Suppressor macrophage treated with lipopolysaccharide for 4 hours (primary cell): ENCODE measurements around the gene GBP7.
"Not testable (repeated sequence)": the region's sequence is repeated elsewhere in the genome, so short reads cannot be mapped to it uniquely, and the experiment has no call there.

Experiments
- DNase-seq: peaks from one replicate; pipeline ENCODE4 v3.0.0-alpha.2; 2020

GBP7 gene

GRCh38 chr1:89175601-89176256, at the start of gene GBP7:
Gene GBP7, minus strand, starts transcription at chr1:89176003. Its CDS starts 4,068 bp downstream, at chr1:89171935.
- no peak for DNase-seq

- no peak for DNase-seq
These were observed 45.5 kb upstream of the GBP7 start for GRCh38 chr1:89221341-89221740.

GRCh38 chr1:89219851-89220250, 44.0 kb upstream of the GBP7 start:
- DNase-seq, result not testable (repeated sequence)

GRCh38 chr1:89218941-89219340, 43.1 kb upstream of the GBP7 start:
- DNase-seq, result not testable (repeated sequence)

- no peak for DNase-seq
These were observed 37.5 kb upstream of the GBP7 start for GRCh38 chr1:89213347-89213746.

GRCh38 chr1:89211035-89211634, 35.3 kb upstream of the GBP7 start:
- no peak for DNase-seq

GRCh38 chr1:89206373-89206772, 30.6 kb upstream of the GBP7 start:
- peak; percentile 45 for DNase-seq

GRCh38 chr1:89203166-89203565, 27.4 kb upstream of the GBP7 start:
- no peak for DNase-seq

GRCh38 chr1:89201106-89201794, 25.4 kb upstream of the GBP7 start:
- peak; percentile 31 for DNase-seq

- DNase-seq, result no peak
These were observed 24.9 kb upstream of the GBP7 start for GRCh38 chr1:89200663-89201062.

- DNase-seq, result peak; percentile 45
These were observed 23.8 kb upstream of the GBP7 start for GRCh38 chr1:89199525-89200031.

GRCh38 chr1:89198491-89199072, 22.8 kb upstream of the GBP7 start, which contains the start of gene GBP4:
Gene GBP4, minus strand, starts transcription at chr1:89198942. Its CDS starts 108 bp downstream, at chr1:89198834.
- peak; percentile 92 for DNase-seq

GRCh38 chr1:89198081-89198480, 22.3 kb upstream of the GBP7 start:
- DNase-seq, result no peak

GRCh38 chr1:89195476-89195875, 19.7 kb upstream of the GBP7 start:
- no peak for DNase-seq

- DNase-seq, result no peak
These were observed 15.5 kb upstream of the GBP7 start for GRCh38 chr1:89191314-89191713.

- DNase-seq, result no peak
These were observed 14.2 kb upstream of the GBP7 start for GRCh38 chr1:89190017-89190416.

- DNase-seq, result no peak
These were observed 3.5 kb upstream of the GBP7 start for GRCh38 chr1:89179343-89179742.

GRCh38 chr1:89176971-89177370, 1.2 kb upstream of the GBP7 start:
- DNase-seq, result no peak

- DNase-seq, result no peak
These were observed 1.3 kb downstream of the GBP7 start for GRCh38 chr1:89174491-89174890.

GRCh38 chr1:89172468-89173143, 3.2 kb downstream of the GBP7 start:
- DNase-seq, result no peak

- peak; percentile 39 for DNase-seq
These were observed 4.8 kb downstream of the GBP7 start for GRCh38 chr1:89171067-89171438.

GRCh38 chr1:89170170-89171066, 5.4 kb downstream of the GBP7 start:
- no peak for DNase-seq
